ENCODE data around the gene SLC25A10.

SLC25A10 gene

GRCh38 chr17:81719410-81720266 lies 7.6 kb downstream of the SLC25A10 start:
- peak overlapping the region; percentile 90 for H3K27ac ChIP-seq
- TF ChIP-seq CTCF (conservative IDR thresholded peaks at IDR 0.05), result no peak

GRCh38 chr17:81720267-81721071 lies 8.4 kb downstream of the SLC25A10 start:
- TF ChIP-seq CTCF (conservative IDR thresholded peaks at IDR 0.05), result no peak
- peak overlapping the region; percentile 90 for H3K27ac ChIP-seq

- peak overlapping the region; percentile 90 for H3K27ac ChIP-seq
- TF ChIP-seq CTCF (conservative IDR thresholded peaks at IDR 0.05), result no peak
Measured at GRCh38 chr17:81722184-81723120, 10.4 kb downstream of the SLC25A10 start.

GRCh38 chr17:81723651-81724209 lies 11.6 kb downstream of the SLC25A10 start:
- no peak for TF ChIP-seq CTCF (conservative IDR thresholded peaks at IDR 0.05)
- peak overlapping the region; percentile 90 for H3K27ac ChIP-seq

GRCh38 chr17:81725439-81725838 lies 13.4 kb downstream of the SLC25A10 start:
- no peak for TF ChIP-seq CTCF (conservative IDR thresholded peaks at IDR 0.05)
- peak overlapping the region; percentile 94 for H3K27ac ChIP-seq

- H3K27ac ChIP-seq, result peak overlapping the region; percentile 94
- TF ChIP-seq CTCF (conservative IDR thresholded peaks at IDR 0.05), result no peak
Measured at GRCh38 chr17:81726004-81726403, 13.9 kb downstream of the SLC25A10 start.

All from VCaP (cell line).